Measurements from ENCODE around the gene PEBP1. TPM values are rescaled to one million over a fixed set of nuclear protein-coding genes. Genes with fewer than 3 reads are reported as not detected.
"Not testable (repeated sequence)": the region's sequence is repeated elsewhere in the genome, so short reads cannot be mapped to it uniquely, and the experiment has no call there.

Gene PEBP1
- total and polyA plus RNA-seq, 7 donors, result 202 to 358 (median 270) TPM

DNA sequence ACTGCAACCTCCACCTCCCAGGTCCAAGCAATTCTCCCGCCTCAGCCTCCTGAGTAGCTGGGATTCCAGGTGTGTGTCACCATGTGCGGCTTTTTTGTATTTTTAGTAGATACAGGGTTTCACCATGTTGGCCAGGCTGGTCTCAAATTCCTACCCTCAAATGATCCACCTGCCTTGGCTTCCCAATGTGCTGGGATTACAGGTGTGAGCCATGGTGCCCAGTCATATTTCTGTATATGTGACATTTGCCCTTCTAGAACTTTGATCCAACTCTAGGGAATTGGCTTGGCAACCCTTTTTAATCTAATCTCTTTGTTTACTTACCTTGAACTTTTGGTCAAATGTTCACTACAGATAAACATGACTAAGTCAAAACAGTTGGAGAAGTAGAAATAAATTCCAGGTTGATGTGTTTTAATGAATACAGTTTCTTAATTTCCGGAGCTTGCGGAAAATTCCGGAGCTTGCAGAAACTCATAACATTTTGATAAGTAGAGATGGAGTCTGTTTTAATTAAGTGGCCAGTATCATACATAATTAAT is 11.5 kb upstream of the PEBP1 start:
- intact Hi-C loops (cut with DNase I), result loop anchor here (5.0 kb wide), 3 partner anchors 58 to 253 kb away; partner anchors contain the start of genes SUDS3 and WSB2
- WGBS, 2 donors, result 65 to 92% methylated on average over 5 of the region's 5 CpGs
- Histone ChIP-seq H3K36me3 (no peaks in the 10 kb centered on the region), H3K27ac (no peak overlapping the region), H3K27me3 (no peaks in the 10 kb centered on the region), H3K4me3 (no peak overlapping the region), H3K9me3 (no peaks in the 10 kb centered on the region), H3K4me1 (peaks cover 0 to 8% (median 6%) of the 10 kb centered on the region in 4 donors)
- TF ChIP-seq POLR2AphosphoS5 (IDR thresholded peaks at IDR 0.05) (no peak), EP300 (IDR thresholded peaks at IDR 0.05) (no peak), POLR2A (IDR thresholded peaks at IDR 0.05) (no peak)
- TF ChIP-seq, protein P1, sequence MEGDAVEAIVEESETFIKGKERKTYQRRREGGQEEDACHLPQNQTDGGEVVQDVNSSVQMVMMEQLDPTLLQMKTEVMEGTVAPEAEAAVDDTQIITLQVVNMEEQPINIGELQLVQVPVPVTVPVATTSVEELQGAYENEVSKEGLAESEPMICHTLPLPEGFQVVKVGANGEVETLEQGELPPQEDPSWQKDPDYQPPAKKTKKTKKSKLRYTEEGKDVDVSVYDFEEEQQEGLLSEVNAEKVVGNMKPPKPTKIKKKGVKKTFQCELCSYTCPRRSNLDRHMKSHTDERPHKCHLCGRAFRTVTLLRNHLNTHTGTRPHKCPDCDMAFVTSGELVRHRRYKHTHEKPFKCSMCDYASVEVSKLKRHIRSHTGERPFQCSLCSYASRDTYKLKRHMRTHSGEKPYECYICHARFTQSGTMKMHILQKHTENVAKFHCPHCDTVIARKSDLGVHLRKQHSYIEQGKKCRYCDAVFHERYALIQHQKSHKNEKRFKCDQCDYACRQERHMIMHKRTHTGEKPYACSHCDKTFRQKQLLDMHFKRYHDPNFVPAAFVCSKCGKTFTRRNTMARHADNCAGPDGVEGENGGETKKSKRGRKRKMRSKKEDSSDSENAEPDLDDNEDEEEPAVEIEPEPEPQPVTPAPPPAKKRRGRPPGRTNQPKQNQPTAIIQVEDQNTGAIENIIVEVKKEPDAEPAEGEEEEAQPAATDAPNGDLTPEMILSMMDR (IDR thresholded peaks at IDR 0.05), result no peak
- no peak for DNase-seq

DNA sequence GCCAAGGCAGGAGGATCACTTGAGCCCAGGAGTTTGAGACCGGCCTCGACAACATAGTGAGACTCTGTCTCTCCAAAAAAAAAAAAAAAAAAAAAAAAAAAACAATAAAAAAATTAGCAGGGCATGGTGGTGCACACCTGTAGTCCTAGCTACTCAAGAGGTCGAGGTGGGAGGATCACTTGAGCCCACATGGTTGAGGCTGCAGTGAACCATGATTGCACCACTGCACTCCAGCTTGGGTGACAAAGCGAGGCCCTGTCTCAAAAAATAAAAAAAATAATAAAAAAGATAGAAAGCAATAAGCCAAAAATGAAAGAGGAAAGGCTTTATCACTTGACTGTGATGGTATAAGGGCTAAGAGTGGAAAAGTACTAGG is 10.2 kb upstream of the PEBP1 start:
- Histone ChIP-seq H3K4me1 (peaks cover 0 to 7% (median 6%) of the 10 kb centered on the region in 4 donors), H3K27ac (no peak overlapping the region), H3K36me3 (no peaks in the 10 kb centered on the region), H3K4me3 (no peak overlapping the region), H3K27me3 (no peaks in the 10 kb centered on the region), H3K9me3 (no peaks in the 10 kb centered on the region)
- 90 to 93% methylated on average over 4 of the region's 4 CpGs for WGBS, 2 donors
- TF ChIP-seq EP300 (IDR thresholded peaks at IDR 0.05) (no peak), POLR2A (IDR thresholded peaks at IDR 0.05) (no peak), POLR2AphosphoS5 (IDR thresholded peaks at IDR 0.05) (no peak)
- TF ChIP-seq, protein P1 (IDR thresholded peaks at IDR 0.05), result no peak
- DNase-seq, result no peak
- intact Hi-C loops (cut with DNase I), result no loop called here

DNA sequence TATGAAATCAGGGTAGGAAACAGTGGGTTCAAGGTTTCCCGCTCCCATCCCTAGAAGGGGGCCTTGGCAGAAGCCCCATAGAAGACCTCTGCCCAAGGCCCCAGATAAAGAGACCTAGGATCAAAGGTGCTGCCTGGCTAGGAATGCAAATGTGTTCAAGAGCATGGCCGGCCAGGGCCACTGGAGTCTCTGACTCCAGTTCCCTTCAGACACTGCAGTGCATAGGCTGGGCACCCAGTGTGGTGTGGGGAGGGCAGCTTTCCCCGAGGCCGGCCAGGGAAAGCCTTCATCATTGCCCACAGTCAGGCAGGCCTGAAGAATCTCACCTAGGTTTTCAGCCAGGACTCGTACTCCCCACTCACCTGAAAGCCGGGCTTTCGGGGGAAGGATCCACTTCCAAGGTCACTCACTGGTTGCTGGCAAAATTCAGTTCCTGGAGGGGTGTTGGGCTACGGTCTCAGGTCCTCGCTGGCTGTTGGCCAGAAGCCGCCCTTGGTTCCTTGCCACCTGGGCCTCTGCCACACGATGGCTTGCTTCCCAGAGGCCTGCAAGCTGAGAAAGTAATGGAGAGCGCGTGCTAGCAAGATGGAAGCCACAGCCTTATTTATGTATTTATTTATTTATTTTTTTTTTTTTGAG is 9.7 kb upstream of the PEBP1 start:
- no peaks in the 10 kb centered on the region for H3K9me3 ChIP-seq
- no peak overlapping the region for H3K4me3 ChIP-seq
- no peaks in the 10 kb centered on the region for H3K27me3 ChIP-seq
- H3K36me3 ChIP-seq, result no peaks in the 10 kb centered on the region
- DNase-seq, result no peak
- intact Hi-C loops (cut with DNase I), result no loop called here
- 30 to 80% methylated on average over 13 of the region's 13 CpGs for WGBS, 2 donors
- TF ChIP-seq POLR2AphosphoS5 (IDR thresholded peaks at IDR 0.05), result no peak
- TF ChIP-seq, protein P1 (IDR thresholded peaks at IDR 0.05), result no peak
- no peak for TF ChIP-seq EP300 (IDR thresholded peaks at IDR 0.05)
- no peak for TF ChIP-seq POLR2A (IDR thresholded peaks at IDR 0.05)
- peaks cover 0 to 2% (median 1%) of the 10 kb centered on the region in 4 donors for H3K4me1 ChIP-seq
- no peak overlapping the region for H3K27ac ChIP-seq

DNA sequence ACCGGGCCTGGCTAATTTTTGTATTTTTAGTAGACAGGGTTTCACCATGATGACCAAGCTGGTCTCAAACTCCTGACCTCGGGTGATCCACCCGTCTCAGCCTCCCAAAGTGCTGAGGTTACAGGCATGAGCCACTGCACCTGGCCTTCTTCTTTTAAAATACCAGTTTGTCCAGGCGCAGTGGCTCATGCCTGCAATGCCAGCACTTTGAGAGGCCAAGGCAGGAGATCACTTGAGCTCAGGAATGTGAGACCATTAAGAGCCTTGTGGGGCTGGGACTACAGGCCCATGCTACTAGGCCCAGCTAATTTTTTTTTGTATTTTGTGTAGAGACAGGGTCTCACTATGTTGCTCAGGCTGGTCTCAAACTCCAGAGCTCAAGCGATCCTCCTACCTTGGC is 8.1 kb upstream of the PEBP1 start:
- Histone ChIP-seq H3K4me1 (no peaks in the 10 kb centered on the region), H3K36me3 (no peaks in the 10 kb centered on the region), H3K4me3 (no peak overlapping the region), H3K27ac (no peak overlapping the region), H3K27me3 (no peaks in the 10 kb centered on the region), H3K9me3 (no peaks in the 10 kb centered on the region)
- intact Hi-C loops (cut with DNase I), result no loop called here
- DNase-seq, result peak; percentile 8
- WGBS, 2 donors, result 88 to 97% methylated on average over 5 of the region's 5 CpGs
- TF ChIP-seq, protein P1 (IDR thresholded peaks at IDR 0.05), result no peak
- no peak for TF ChIP-seq POLR2A (IDR thresholded peaks at IDR 0.05)
- TF ChIP-seq POLR2AphosphoS5 (IDR thresholded peaks at IDR 0.05), result no peak
- no peak for TF ChIP-seq EP300 (IDR thresholded peaks at IDR 0.05)

DNA sequence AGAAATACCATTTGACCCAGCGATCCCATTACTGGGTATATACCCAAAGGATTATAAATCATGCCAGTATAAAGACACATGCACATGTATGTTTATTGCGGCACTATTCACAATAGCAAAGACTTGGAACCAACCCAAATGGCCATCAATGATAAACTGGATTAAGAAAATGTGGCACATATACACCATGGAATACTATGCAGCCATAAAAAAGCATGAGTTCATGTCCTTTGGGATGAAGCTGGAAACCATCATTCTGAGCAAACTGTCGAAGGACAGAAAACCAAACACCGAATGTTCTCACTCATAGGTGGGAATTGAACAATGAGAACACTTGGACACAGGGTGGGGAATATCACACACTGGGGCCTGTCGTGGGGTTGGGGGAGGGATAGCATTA is 6.5 kb upstream of the PEBP1 start:
- DNase-seq, result peak; percentile 2
- 96% methylated on average over 5 of the region's 5 CpGs for WGBS, 2 donors
- H3K27ac ChIP-seq; H3K4me1 ChIP-seq; intact Hi-C loops (cut with DNase I); H3K36me3 ChIP-seq; H3K4me3 ChIP-seq; H3K27me3 ChIP-seq; H3K9me3 ChIP-seq: not testable (repeated sequence)

All from sigmoid colon (tissue), 7 donors.